Osteocyte (in vitro differentiated cells): ENCODE measurements around the gene SH3GL3. TPM values are rescaled to one million over a fixed set of nuclear protein-coding genes. Genes with fewer than 3 reads are reported as not detected.

Source experiments
- DNase-seq: peaks from one replicate; pipeline ENCODE4 v3.0.0; 2021; ENCODE audit warnings: mixed read lengths; ENCODE audit not compliant: unreplicated experiment; ENCODE audit errors: extremely low spot score
- H3K27ac Mint-ChIP-seq: one replicate; pipeline ENCODE4 v1.8.0; 2021; ENCODE audit warnings: mild to moderate bottlenecking, mixed read lengths; ENCODE audit not compliant: unreplicated experiment
- H3K27me3 Mint-ChIP-seq: one replicate; pipeline ENCODE4 v1.8.0; 2021; ENCODE audit warnings: mixed read lengths; ENCODE audit not compliant: unreplicated experiment
- H3K36me3 Mint-ChIP-seq: one replicate; pipeline ENCODE4 v1.8.0; 2021; ENCODE audit warnings: mixed read lengths; ENCODE audit not compliant: unreplicated experiment
- H3K4me1 Mint-ChIP-seq: one replicate; pipeline ENCODE4 v1.8.0; 2021; ENCODE audit warnings: mixed read lengths; ENCODE audit not compliant: unreplicated experiment
- H3K4me3 Mint-ChIP-seq: one replicate; pipeline ENCODE4 v1.8.0; 2021; ENCODE audit warnings: mild to moderate bottlenecking, moderate library complexity, mixed read lengths; ENCODE audit not compliant: unreplicated experiment
- H3K9me3 Mint-ChIP-seq: one replicate; pipeline ENCODE4 v1.8.0; 2021; ENCODE audit warnings: mixed read lengths; ENCODE audit not compliant: unreplicated experiment
- CTCF ChIP-seq: fragments of 200-600 bp; sonication (generic); IDR thresholded peaks from 2 replicates; pipeline ENCODE4 v1.5.0; 2021; ENCODE audit warnings: antibody characterized with exemption, mild to moderate bottlenecking, moderate library complexity
- total RNA-seq: library from RNA; stranded (reverse); gene quantifications from 2 replicates; pipeline ENCODE4 v1.2.1, GENCODE V29; 2021

SH3GL3 gene
- total RNA-seq, 1 donor from 2014 or later = not detected

- H3K4me1 Mint-ChIP-seq = no peaks in the 10 kb centered on the region
- TF ChIP-seq CTCF = no peak
- no peak for DNase-seq
- no peak overlapping the region for H3K27ac Mint-ChIP-seq
- no peak overlapping the region for H3K4me3 Mint-ChIP-seq
- no peaks in the 10 kb centered on the region for H3K9me3 Mint-ChIP-seq
- H3K27me3 Mint-ChIP-seq = peaks cover 13% of the 10 kb centered on the region
- H3K36me3 Mint-ChIP-seq = no peaks in the 10 kb centered on the region
Measured at GRCh38 chr15:83561661-83562060, 114.5 kb downstream of the SH3GL3 start.

- no peaks in the 10 kb centered on the region for H3K4me1 Mint-ChIP-seq
- no peaks in the 10 kb centered on the region for H3K9me3 Mint-ChIP-seq
- H3K27ac Mint-ChIP-seq = no peak overlapping the region
- no peak overlapping the region for H3K4me3 Mint-ChIP-seq
- DNase-seq = no peak
- no peak for TF ChIP-seq CTCF
- H3K27me3 Mint-ChIP-seq = peaks cover 13% of the 10 kb centered on the region
- no peaks in the 10 kb centered on the region for H3K36me3 Mint-ChIP-seq
Measured at GRCh38 chr15:83565138-83565537, 118.0 kb downstream of the SH3GL3 start.

GRCh38 chr15:83565553-83566159 is 118.5 kb downstream of the SH3GL3 start:
- H3K9me3 Mint-ChIP-seq = no peaks in the 10 kb centered on the region
- no peak for DNase-seq
- no peak overlapping the region for H3K27ac Mint-ChIP-seq
- H3K27me3 Mint-ChIP-seq = peaks cover 13% of the 10 kb centered on the region
- no peak overlapping the region for H3K4me3 Mint-ChIP-seq
- TF ChIP-seq CTCF = peak; percentile 54
- H3K4me1 Mint-ChIP-seq = no peaks in the 10 kb centered on the region
- no peaks in the 10 kb centered on the region for H3K36me3 Mint-ChIP-seq

- no peak for DNase-seq
- TF ChIP-seq CTCF = no peak
- no peaks in the 10 kb centered on the region for H3K9me3 Mint-ChIP-seq
- H3K27me3 Mint-ChIP-seq = peaks cover 13% of the 10 kb centered on the region
- H3K4me1 Mint-ChIP-seq = no peaks in the 10 kb centered on the region
- no peak overlapping the region for H3K27ac Mint-ChIP-seq
- no peaks in the 10 kb centered on the region for H3K36me3 Mint-ChIP-seq
- no peak overlapping the region for H3K4me3 Mint-ChIP-seq
Measured at GRCh38 chr15:83567318-83567717, 120.2 kb downstream of the SH3GL3 start.

GRCh38 chr15:83569341-83569740 is 122.2 kb downstream of the SH3GL3 start:
- DNase-seq = no peak
- Mint-ChIP-seq H3K27ac (no peak overlapping the region), H3K27me3 (peaks cover under 1% of the 10 kb centered on the region), H3K36me3 (no peaks in the 10 kb centered on the region), H3K4me3 (no peak overlapping the region), H3K4me1 (no peaks in the 10 kb centered on the region), H3K9me3 (no peaks in the 10 kb centered on the region)
- TF ChIP-seq CTCF = no peak
